ENCODE data around the gene TMEM269. TPM values are rescaled to one million over a fixed set of nuclear protein-coding genes. Genes with fewer than 3 reads are reported as not detected.
A peak's percentile ranks its signal among the peaks of the same experiment; 100 is the strongest.

The TMEM269 gene
- polyA plus RNA-seq, 3 donors: 0.07 TPM; not detected in 2

GRCh38 chr1:42825036-42825851 is 40.5 kb downstream of the TMEM269 start:
- Histone ChIP-seq H4K20me1 (ENCODE audit: insufficient read depth, low read length) (peaks cover 11% of the 10 kb centered on the region), H3K79me2 (ENCODE audit: insufficient read depth, low read length) (peaks cover 12% of the 10 kb centered on the region), H3K4me1 (ENCODE audit: control insufficient read depth in 1 of 2, insufficient read depth in 2 of 2, low read length in 2 of 2) (peaks cover 4 to 15% of the 10 kb centered on the region in 2 donors), H3K4me3 (replicated peaks in 1 of 3; ENCODE audit: low read depth in 2 of 3, low read length in 3 of 3) (no peak overlapping the region), H2AFZ (ENCODE audit: insufficient read depth, low read depth, low read length, poor library complexity, severe bottlenecking) (no peak overlapping the region), H3K9me3 (replicated peaks in 1 of 2; ENCODE audit: control insufficient read depth in 1 of 2, insufficient read depth in 1 of 2, low read length in 2 of 2) (no peaks in the 10 kb centered on the region), H3K9ac (ENCODE audit: insufficient read depth, low read length, poor library complexity, severe bottlenecking) (no peak overlapping the region), H3K4me2 (replicated peaks; ENCODE audit: extremely low read depth, low read length, poor library complexity, severe bottlenecking) (no peak overlapping the region), H3K36me3 (replicated peaks in 1 of 2; ENCODE audit: control insufficient read depth in 1 of 2, insufficient read depth in 2 of 2, low read length in 2 of 2) (peaks cover 13 to 48% of the 10 kb centered on the region in 2 donors), H3K27ac (ENCODE audit: low read depth in 1 of 2, low read length in 2 of 2) (no peak overlapping the region), H3K27me3 (ENCODE audit: control insufficient read depth in 2 of 2, insufficient read depth in 2 of 2, low read length in 2 of 2) (no peaks in the 10 kb centered on the region)
- DNase-seq: no peak
- peaks cover 0 to 2% (median 0%) of the 10 kb centered on the region in 3 donors for H3K27me3 Mint-ChIP-seq (ENCODE audit: low read depth in 3 of 3)
- 83% methylated on average over 3 of the region's 10 CpGs for WGBS (ENCODE audit: insufficient coverage)
- H3K9me3 Mint-ChIP-seq: no peaks in the 10 kb centered on the region
- intact Hi-C loops (cut with micrococcal nuclease): no loop called here
- peaks cover 16% of the 10 kb centered on the region for H3K4me1 Mint-ChIP-seq
- no peak overlapping the region for H3K4me3 Mint-ChIP-seq
- H3K36me3 Mint-ChIP-seq: peaks cover 33 to 44% of the 10 kb centered on the region in 2 donors
- H3K27ac Mint-ChIP-seq: no peak overlapping the region
- TF ChIP-seq CTCF (IDR thresholded peaks at IDR 0.05): no peak

DNA sequence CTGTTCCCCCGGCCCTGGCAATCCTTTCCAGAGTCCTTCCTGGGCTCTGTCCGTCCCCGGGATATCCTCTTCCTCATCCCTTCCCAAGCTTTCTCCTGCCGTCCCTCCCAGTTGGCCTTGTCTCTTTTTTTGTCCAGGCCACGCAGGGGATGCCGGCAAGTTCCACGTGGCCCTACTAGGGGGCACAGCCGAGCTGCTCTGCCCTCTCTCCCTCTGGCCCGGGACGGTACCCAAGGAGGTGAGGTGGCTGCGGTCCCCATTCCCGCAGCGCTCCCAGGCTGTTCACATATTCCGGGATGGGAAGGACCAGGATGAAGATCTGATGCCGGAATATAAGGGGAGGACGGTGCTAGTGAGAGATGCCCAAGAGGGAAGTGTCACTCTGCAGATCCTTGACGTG is 45.8 kb downstream of the TMEM269 start:
- no peak overlapping the region for H3K9ac ChIP-seq (ENCODE audit: insufficient read depth, low read length, poor library complexity, severe bottlenecking)
- H3K4me1 ChIP-seq (ENCODE audit: control insufficient read depth in 1 of 2, insufficient read depth in 2 of 2, low read length in 2 of 2): peaks cover 9% of the 10 kb centered on the region in 2 donors
- no peaks in the 10 kb centered on the region for H3K9me3 Mint-ChIP-seq
- peaks cover 0 to 2% (median 0%) of the 10 kb centered on the region in 3 donors for H3K27me3 Mint-ChIP-seq (ENCODE audit: low read depth in 3 of 3)
- no peak overlapping the region for H3K27ac ChIP-seq (ENCODE audit: low read depth in 1 of 2, low read length in 2 of 2)
- 94% methylated on average over 11 of the region's 17 CpGs for WGBS (ENCODE audit: insufficient coverage)
- H4K20me1 ChIP-seq (ENCODE audit: insufficient read depth, low read length): no peaks in the 10 kb centered on the region
- no peaks in the 10 kb centered on the region for H3K27me3 ChIP-seq (ENCODE audit: control insufficient read depth in 2 of 2, insufficient read depth in 2 of 2, low read length in 2 of 2)
- peaks cover 28 to 65% of the 10 kb centered on the region in 2 donors for H3K36me3 ChIP-seq (replicated peaks in 1 of 2; ENCODE audit: control insufficient read depth in 1 of 2, insufficient read depth in 2 of 2, low read length in 2 of 2)
- peak overlapping the region in 1 of 7 donors; percentile 46 for H3K27ac Mint-ChIP-seq
- intact Hi-C loops (cut with micrococcal nuclease): no loop called here
- H3K4me3 ChIP-seq (replicated peaks in 1 of 3; ENCODE audit: low read depth in 2 of 3, low read length in 3 of 3): no peak overlapping the region
- TF ChIP-seq CTCF (IDR thresholded peaks at IDR 0.05): no peak
- no peaks in the 10 kb centered on the region for H3K9me3 ChIP-seq (replicated peaks in 1 of 2; ENCODE audit: control insufficient read depth in 1 of 2, insufficient read depth in 1 of 2, low read length in 2 of 2)
- DNase-seq: no peak
- no peak overlapping the region for H3K4me3 Mint-ChIP-seq
- peaks cover 8% of the 10 kb centered on the region for H3K4me1 Mint-ChIP-seq
- H2AFZ ChIP-seq (ENCODE audit: insufficient read depth, low read depth, low read length, poor library complexity, severe bottlenecking): no peak overlapping the region
- no peaks in the 10 kb centered on the region for H3K79me2 ChIP-seq (ENCODE audit: insufficient read depth, low read length)
- H3K36me3 Mint-ChIP-seq: peaks cover 50 to 64% of the 10 kb centered on the region in 2 donors
- H3K4me2 ChIP-seq (replicated peaks; ENCODE audit: extremely low read depth, low read length, poor library complexity, severe bottlenecking): no peak overlapping the region

Measured in CD14-positive monocyte (primary cell).